ENCODE results near the gene DDX39B.
A peak's percentile ranks its signal among the peaks of the same experiment; 100 is the strongest.

DDX39B gene

GRCh38 chr6:31546958-31547726 lies 5.3 kb upstream of the DDX39B start, which contains the start of gene NFKBIL1:
NFKBIL1 (plus strand) TSS chr6:31547608; CDS start chr6:31547695, 87 bp downstream.
- DNase-seq = peak; percentile 86

- DNase-seq = peak; percentile 83
Measured at GRCh38 chr6:31546339-31546957, 4.6 kb upstream of the DDX39B start, which contains the start of gene ATP6V1G2. ATP6V1G2 (minus strand) TSS chr6:31546608; CDS start chr6:31546559, 49 bp downstream.

- DNase-seq = no peak
Measured at GRCh38 chr6:31545291-31545690, 3.5 kb upstream of the DDX39B start.

GRCh38 chr6:31544676-31545075 lies 2.9 kb upstream of the DDX39B start:
- no peak for DNase-seq

- DNase-seq = no peak
Measured at GRCh38 chr6:31543639-31544038, 1.8 kb upstream of the DDX39B start.

GRCh38 chr6:31541059-31541657 lies 645 bp downstream of the DDX39B start:
- DNase-seq = peak; percentile 5

GRCh38 chr6:31540640-31541039 lies 1.2 kb downstream of the DDX39B start:
- DNase-seq = no peak

GRCh38 chr6:31538805-31539400 lies 2.9 kb downstream of the DDX39B start:
- no peak for DNase-seq

- DNase-seq = no peak
Measured at GRCh38 chr6:31535538-31536324, 6.1 kb downstream of the DDX39B start.

GRCh38 chr6:31534521-31535040 lies 7.2 kb downstream of the DDX39B start:
- no peak for DNase-seq

- no peak for DNase-seq
Measured at GRCh38 chr6:31534011-31534410, 7.8 kb downstream of the DDX39B start.

GRCh38 chr6:31533455-31533841 lies 8.4 kb downstream of the DDX39B start:
- no peak for DNase-seq

GRCh38 chr6:31532644-31533454 lies 9.0 kb downstream of the DDX39B start:
- no peak for DNase-seq

- DNase-seq = no peak
Measured at GRCh38 chr6:31531771-31532643, 9.8 kb downstream of the DDX39B start.

- no peak for DNase-seq
Measured at GRCh38 chr6:31531162-31531561, 10.6 kb downstream of the DDX39B start.

- DNase-seq = no peak
Measured at GRCh38 chr6:31530659-31531058, 11.1 kb downstream of the DDX39B start.

- no peak for DNase-seq
Measured at GRCh38 chr6:31529329-31530150, 12.3 kb downstream of the DDX39B start.

- no peak for DNase-seq
Measured at GRCh38 chr6:31528821-31529328, 12.9 kb downstream of the DDX39B start, which contains the start of gene MCCD1. MCCD1 (plus strand) TSS chr6:31528962; CDS start chr6:31529015, 53 bp downstream.

- DNase-seq = no peak
Measured at GRCh38 chr6:31528307-31528777, 13.5 kb downstream of the DDX39B start.

Data from NCI-H187 treated with DMSO at 0.1 percent for 48 hours (cell line).